Activated CD8-positive, alpha-beta memory T cell treated with anti-CD3 and anti-CD28 coated beads, Interleukin-2, amount 10 ng/mL, durations not matched to agents 7 days and 5 days (primary cell): ENCODE results near the gene WDR31. TPM values are rescaled to one million over a fixed set of nuclear protein-coding genes. Genes with fewer than 3 reads are reported as not detected.
A peak's percentile ranks its signal among the peaks of the same experiment; 100 is the strongest.

ENCODE experiments used
- ATAC-seq: fragments of 150-1000 bp; cut with Tn5 transposase; one replicate; pipeline ENCODE4 v1.10.0; 2021; ENCODE audit warnings: moderate library complexity
- CTCF ChIA-PET: fragments of 350-600 bp; sonication (Branson Sonifier 250); formaldehyde crosslinking; loops from one replicate; lab custom pipeline; 2021; ENCODE audit warnings: antibody characterized with exemption; lab: Charles Lee
- DNase-seq: peaks from one replicate; pipeline ENCODE4 v3.0.0-alpha.2; 2020
- H3K27ac Mint-ChIP-seq: one replicate; pipeline ENCODE4 v1.8.0; 2021; ENCODE audit warnings: mild to moderate bottlenecking, mixed read lengths
- H3K27me3 Mint-ChIP-seq: one replicate; pipeline ENCODE4 v1.8.0; 2021; ENCODE audit warnings: mixed read lengths
- H3K36me3 Mint-ChIP-seq: one replicate; pipeline ENCODE4 v1.8.0; 2021; ENCODE audit warnings: mild to moderate bottlenecking, mixed read lengths
- H3K4me1 Mint-ChIP-seq: one replicate; pipeline ENCODE4 v1.8.0; 2021; ENCODE audit warnings: mixed read lengths
- H3K4me3 Mint-ChIP-seq: one replicate; pipeline ENCODE4 v1.8.0; 2021; ENCODE audit warnings: mild to moderate bottlenecking, moderate library complexity, mixed read lengths
- H3K9me3 Mint-ChIP-seq: one replicate; pipeline ENCODE4 v1.8.0; 2022; ENCODE audit warnings: low read depth, mixed read lengths
- total RNA-seq, 2 experiments: library from RNA; stranded (reverse); gene quantifications; one replicate each; pipeline ENCODE4 v1.2.3, GENCODE V29; 2021

Gene WDR31
- total RNA-seq, 2 experiments from 2014 or later: 1.1 TPM

DNA sequence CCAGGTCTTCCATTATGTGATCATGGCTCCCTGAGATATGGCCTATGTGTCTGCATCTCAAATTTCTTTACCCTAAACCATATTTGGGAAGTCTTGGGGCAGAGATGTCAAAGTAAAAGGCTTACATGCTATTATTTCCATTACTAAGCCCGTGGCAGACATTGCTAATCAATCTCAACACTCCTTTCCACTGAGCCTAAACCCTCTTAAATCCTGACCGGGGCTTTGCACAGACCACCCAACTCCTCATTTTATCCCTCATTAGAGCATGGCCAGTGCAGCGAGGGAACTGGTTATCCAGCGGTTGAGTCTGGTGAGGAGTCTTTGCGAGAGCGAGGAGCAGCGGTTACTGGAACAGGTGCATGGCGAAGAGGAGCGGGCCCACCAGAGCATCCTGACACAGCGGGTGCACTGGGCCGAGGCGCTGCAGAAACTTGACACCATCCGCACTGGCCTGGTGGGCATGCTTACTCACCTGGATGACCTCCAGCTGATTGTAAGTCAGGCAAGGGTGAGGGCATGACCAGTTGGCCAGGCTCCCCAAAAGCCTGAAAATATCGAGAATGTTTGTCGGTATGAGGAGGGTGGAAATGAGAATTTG, 20.3 kb upstream of the WDR31 start:
- Mint-ChIP-seq H3K4me3 (no peak overlapping the region), H3K4me1 (no peaks in the 10 kb centered on the region), H3K36me3 (peaks cover 4% of the 10 kb centered on the region), H3K9me3 (no peaks in the 10 kb centered on the region), H3K27ac (no peak overlapping the region), H3K27me3 (peaks cover 2% of the 10 kb centered on the region)
- ATAC-seq (no peak), DNase-seq (no peak)
- CTCF ChIA-PET: no interaction called here

DNA sequence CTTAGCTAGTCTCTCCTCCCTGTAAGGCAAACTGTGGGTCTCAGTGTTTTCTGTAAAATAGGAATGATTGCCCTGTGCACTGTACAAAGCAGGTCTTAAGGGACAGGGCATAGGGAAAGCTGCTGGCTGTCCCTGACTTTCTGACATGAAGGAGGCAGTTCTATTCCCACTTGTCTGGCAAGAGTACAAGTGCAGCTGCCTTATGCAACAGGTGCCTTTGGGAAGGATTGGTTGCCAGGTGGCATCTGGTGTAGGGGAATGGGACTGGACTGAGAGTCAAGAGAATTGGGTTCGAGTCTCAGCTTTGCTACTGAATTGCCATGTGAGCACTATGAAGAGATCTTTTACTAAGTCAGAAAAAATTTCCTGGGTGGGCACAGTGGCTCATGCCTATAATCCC, 19.3 kb upstream of the WDR31 start:
- CTCF ChIA-PET: interaction anchor here (0.7 kb wide), 1 partner anchor 217 kb away, joined by 3 read pairs; no protein-coding TSS in a partner anchor
- Mint-ChIP-seq H3K9me3 (no peaks in the 10 kb centered on the region), H3K4me1 (no peaks in the 10 kb centered on the region), H3K36me3 (peaks cover 4% of the 10 kb centered on the region), H3K27me3 (peaks cover 2% of the 10 kb centered on the region), H3K27ac (no peak overlapping the region), H3K4me3 (no peak overlapping the region)
- DNase-seq: no peak
- no peak for ATAC-seq

DNA sequence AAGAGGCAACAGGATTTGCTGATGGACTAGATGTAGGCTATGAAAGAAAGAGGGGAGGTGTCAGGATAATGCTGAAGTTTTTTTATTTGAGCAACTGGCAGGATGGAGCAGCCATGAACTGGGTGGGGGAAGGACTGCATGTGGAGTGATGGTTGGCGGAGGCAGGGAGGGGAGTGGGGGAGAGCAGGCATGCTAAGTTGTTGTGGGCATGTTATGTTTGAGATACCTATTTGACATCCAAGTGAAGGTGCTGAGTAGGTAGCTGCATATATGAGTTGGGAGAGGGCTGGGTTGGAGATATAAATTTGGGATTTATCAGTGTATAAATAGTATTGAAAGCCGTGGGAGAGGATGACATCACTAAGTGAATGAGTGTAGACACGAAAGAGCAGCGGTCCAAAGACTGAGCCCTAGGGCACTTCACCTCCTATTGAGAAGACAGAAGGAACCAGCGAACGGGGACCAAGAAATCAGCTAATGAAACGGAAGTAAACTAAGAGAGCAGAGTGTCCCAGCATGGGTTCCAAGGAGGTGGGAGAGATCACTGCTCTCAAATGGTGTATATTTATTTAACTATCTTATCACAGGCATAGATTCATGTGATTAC, 16.7 kb upstream of the WDR31 start:
- H3K4me3 Mint-ChIP-seq: no peak overlapping the region
- DNase-seq (no peak), ATAC-seq (no peak)
- peaks cover 8% of the 10 kb centered on the region for H3K36me3 Mint-ChIP-seq
- no peak overlapping the region for H3K27ac Mint-ChIP-seq
- no peaks in the 10 kb centered on the region for H3K9me3 Mint-ChIP-seq
- CTCF ChIA-PET: no interaction called here
- peaks cover 7% of the 10 kb centered on the region for H3K4me1 Mint-ChIP-seq
- H3K27me3 Mint-ChIP-seq: peaks cover 4% of the 10 kb centered on the region

DNA sequence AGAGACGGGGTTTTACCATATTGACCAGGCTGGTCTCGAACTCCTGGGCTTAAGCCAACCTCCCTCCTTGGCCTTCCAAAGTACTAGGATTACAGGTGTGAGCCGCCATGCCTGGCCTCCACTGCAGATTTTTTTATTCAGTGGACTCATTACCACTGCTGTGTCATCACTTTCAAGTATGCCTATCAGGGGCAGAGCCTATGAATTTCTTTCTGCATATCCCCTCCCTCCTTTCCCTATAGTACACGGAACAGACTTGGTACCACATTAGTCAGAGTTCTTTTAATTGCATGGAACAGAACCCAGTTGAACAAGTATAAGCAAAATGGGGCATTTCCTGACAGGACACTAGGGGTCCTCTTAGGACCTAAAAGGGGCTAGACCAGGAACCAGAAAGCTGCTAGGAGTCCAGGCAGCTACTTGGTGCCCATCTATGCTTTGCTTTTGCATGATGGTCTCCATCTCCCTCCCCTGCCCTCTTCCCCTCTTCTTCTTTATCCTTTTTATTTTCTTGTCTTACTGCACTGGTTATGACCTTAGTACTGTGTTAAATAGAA, 15.0 kb upstream of the WDR31 start:
- Mint-ChIP-seq H3K36me3 (peaks cover 6% of the 10 kb centered on the region), H3K4me1 (peaks cover 21% of the 10 kb centered on the region), H3K27me3 (peaks cover 4% of the 10 kb centered on the region), H3K9me3 (no peaks in the 10 kb centered on the region), H3K4me3 (no peak overlapping the region), H3K27ac (no peak overlapping the region)
- CTCF ChIA-PET: interaction anchor here (0.7 to 1.3 kb wide), 4 partner anchors 9 to 303 kb away, joined by 3 to 4 read pairs (median 3); partner anchors contain the start of genes ALAD and WDR31
- no peak for DNase-seq
- ATAC-seq: no peak

DNA sequence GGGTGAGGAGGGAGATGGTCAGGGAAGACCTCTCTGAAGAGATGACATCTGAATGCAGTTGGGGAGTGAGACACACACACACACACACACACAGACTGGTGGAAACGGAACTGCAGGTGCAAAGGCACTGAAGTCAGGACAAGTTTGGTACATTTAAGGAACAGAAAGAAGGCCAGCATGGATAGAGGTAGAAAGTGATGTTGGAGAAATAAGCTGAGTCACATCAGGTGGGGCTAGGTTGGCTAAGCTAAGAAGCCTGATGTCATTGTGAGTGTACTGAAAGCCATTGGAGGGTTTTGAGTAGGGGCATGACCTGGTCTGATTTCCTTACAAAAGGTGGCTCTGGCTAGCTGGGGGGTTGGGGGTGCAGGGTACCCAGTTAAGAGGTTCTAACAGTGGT, 12.3 kb upstream of the WDR31 start:
- H3K4me1 Mint-ChIP-seq: peaks cover 36% of the 10 kb centered on the region
- CTCF ChIA-PET: interaction anchor here (1.2 to 2.0 kb wide), 2 partner anchors 24 to 55 kb away, joined by 5 to 6 read pairs; partner anchors contain the start of gene HDHD3
- DNase-seq (no peak), ATAC-seq (no peak)
- peaks cover 6% of the 10 kb centered on the region for H3K36me3 Mint-ChIP-seq
- no peaks in the 10 kb centered on the region for H3K9me3 Mint-ChIP-seq
- peaks cover 8% of the 10 kb centered on the region for H3K27me3 Mint-ChIP-seq
- H3K4me3 Mint-ChIP-seq: no peak overlapping the region
- no peak overlapping the region for H3K27ac Mint-ChIP-seq

DNA sequence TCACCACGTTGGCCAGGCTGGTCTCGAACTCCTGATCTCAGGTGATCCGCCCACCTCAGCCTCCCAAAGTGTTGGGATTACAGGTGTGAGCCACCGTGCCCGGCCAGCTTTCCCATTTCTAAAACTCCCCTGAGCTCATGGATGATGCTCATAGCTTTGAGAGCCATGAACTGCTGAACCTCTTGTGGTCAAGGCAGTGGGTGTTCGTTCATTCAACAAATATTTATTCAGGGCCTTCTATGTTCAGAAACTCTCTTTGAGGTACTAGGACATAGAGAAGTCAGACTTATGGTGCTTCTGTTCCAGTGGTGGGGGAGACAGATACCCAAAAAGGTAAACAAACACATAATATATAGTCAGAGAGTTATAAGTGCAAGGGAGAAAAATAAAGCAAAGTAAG, 11.9 kb upstream of the WDR31 start:
- H3K27ac Mint-ChIP-seq: no peak overlapping the region
- H3K4me1 Mint-ChIP-seq: peaks cover 40% of the 10 kb centered on the region
- no peaks in the 10 kb centered on the region for H3K9me3 Mint-ChIP-seq
- ATAC-seq: no peak
- CTCF ChIA-PET: interaction anchor here (1.2 to 4.6 kb wide), 4 partner anchors 13 to 56 kb away, joined by 4 to 39 read pairs (median 6); partner anchors contain the start of genes HDHD3 and WDR31
- peaks cover 8% of the 10 kb centered on the region for H3K27me3 Mint-ChIP-seq
- no peak for DNase-seq
- no peak overlapping the region for H3K4me3 Mint-ChIP-seq
- peaks cover 6% of the 10 kb centered on the region for H3K36me3 Mint-ChIP-seq

DNA sequence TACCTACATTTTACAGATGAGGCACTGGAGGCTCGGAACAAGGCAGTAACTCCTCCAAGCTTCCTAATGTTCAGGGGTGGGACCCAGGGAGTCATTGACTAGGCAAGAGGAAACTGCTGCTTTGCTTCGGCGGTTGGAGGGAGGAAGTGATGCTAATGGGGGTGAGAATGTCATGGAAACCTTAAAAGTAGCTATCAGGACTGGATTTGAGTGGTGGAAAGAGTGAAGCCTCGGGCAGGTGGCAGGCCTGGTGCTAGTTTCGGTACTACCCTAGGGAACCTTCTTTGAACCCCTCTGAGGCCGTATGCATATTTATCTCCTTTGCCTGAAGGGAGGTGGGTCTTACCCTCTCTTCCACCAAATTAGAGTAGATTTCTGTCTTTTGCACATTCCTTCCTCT, 10.9 kb upstream of the WDR31 start:
- Mint-ChIP-seq H3K27ac (peak overlapping the region; percentile 72), H3K9me3 (no peaks in the 10 kb centered on the region), H3K36me3 (peaks cover 5% of the 10 kb centered on the region), H3K4me1 (peaks cover 42% of the 10 kb centered on the region), H3K27me3 (peaks cover 6% of the 10 kb centered on the region), H3K4me3 (peak overlapping the region; percentile 78)
- CTCF ChIA-PET: interaction anchor here (0.7 to 4.6 kb wide), 13 partner anchors 11 to 238 kb away, joined by 3 to 39 read pairs (median 3); partner anchors contain the start of genes ALAD, CDC26, HDHD3 and PRPF4
- DNase-seq: peak; percentile 78
- peak; percentile 54 for ATAC-seq

DNA sequence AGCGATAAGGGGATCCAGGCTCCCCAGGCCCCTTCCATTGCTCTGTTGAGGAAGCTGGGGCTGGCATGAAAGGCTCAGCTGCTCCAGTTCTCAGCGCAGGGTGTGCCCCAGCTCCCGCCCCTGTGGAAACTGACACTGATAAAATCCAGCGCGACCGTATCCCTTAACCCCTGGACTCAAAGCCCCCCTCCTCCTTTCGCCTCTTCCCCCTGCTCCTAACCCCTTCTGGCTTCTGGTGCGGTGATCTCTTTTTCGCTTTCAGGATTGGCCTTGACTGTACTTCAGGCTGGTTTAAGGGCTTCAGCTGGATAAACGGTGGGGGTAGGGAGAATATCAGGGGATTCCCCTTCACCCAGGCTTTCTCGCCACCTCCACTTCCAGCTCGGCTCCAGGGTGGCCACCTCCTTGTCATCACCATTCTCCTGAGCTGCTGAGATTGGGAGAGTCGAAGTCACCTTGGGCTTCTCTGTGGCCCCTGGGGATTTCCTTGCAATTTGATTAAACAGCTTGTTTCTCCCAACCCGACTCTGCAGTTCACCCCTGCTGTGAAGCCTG, 10.1 kb upstream of the WDR31 start:
- Mint-ChIP-seq H3K9me3 (no peaks in the 10 kb centered on the region), H3K4me3 (peak overlapping the region; percentile 78), H3K27me3 (peaks cover 6% of the 10 kb centered on the region), H3K27ac (peak overlapping the region; percentile 72), H3K36me3 (peaks cover 4% of the 10 kb centered on the region), H3K4me1 (peaks cover 47% of the 10 kb centered on the region)
- DNase-seq (peak; percentile 48), ATAC-seq (peak; percentile 7)
- CTCF ChIA-PET: interaction anchor here (0.7 to 4.6 kb wide), 14 partner anchors 11 to 238 kb away, joined by 3 to 39 read pairs (median 3); partner anchors contain the start of genes ALAD, CDC26, HDHD3 and PRPF4

DNA sequence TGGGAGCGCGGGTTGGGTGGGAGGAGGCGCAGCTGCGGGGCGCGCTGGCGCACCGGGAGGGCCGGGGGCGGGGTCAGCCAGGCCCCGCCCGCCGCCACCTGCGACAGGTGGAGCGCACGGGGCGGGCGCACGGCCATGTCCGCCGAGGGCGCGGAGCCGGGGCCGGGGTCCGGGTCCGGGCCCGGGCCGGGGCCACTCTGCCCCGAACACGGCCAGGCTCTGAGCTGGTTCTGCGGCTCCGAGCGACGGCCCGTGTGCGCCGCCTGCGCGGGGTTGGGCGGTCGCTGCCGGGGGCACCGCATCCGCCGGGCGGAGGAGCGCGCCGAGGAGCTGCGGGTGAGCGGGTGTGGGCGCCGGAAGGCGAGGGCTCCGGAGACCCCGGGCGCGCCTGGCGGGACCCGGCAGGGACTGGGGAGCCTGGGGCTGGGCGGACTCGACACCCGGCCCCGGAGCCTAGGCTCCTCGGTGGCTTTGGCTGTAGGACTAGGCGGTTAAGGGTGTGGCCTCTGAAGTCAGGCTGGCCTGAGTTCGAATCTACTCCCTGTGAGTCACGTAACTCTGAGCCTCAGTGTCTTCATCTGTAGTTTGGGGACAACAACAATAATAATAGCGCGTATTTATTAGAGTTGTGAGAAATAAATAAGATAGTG, 9.5 kb upstream of the WDR31 start, which contains the start of gene BSPRY:
Gene BSPRY (plus strand): TSS at position 97 of the 650 bp plus-strand sequence. CDS start 39 bp downstream, at position 136.
- Mint-ChIP-seq H3K4me3 (peak within 1 kb of the TSS; percentile 78), H3K27me3 (peaks cover 6% of the 10 kb centered on the region), H3K4me1 (peaks cover 52% of the 10 kb centered on the region), H3K27ac (peak within 1 kb of the TSS; percentile 72), H3K36me3 (peaks cover 4% of the 10 kb centered on the region), H3K9me3 (no peaks in the 10 kb centered on the region)
- ATAC-seq (peak; percentile 68), DNase-seq (peak; percentile 62)
- CTCF ChIA-PET: interaction anchor here (0.7 to 4.6 kb wide), 6 partner anchors 10 to 194 kb away, joined by 3 to 39 read pairs (median 4); partner anchors contain the start of genes ALAD, CDC26, HDHD3 and WDR31

DNA sequence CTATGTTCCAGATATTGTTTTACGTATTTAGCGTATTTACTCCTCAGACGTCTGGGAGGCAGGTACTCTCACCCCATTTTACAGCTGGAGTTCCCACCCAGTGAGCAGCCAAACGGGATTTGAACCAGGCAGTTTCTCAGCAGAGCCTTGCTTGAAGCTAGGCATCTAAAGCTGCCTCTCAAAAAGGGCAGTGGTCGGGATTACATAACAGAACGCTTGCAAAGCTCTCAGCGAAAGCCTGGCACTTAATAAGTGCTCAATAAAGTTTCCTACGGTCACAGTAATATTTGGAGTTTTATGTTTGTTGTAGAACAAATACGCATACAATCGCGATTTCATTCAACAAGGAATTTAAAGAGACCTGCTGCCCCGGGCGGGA, 9.0 kb upstream of the WDR31 start:
- ATAC-seq: no peak
- Mint-ChIP-seq H3K36me3 (peaks cover 4% of the 10 kb centered on the region), H3K27me3 (peaks cover 6% of the 10 kb centered on the region), H3K9me3 (no peaks in the 10 kb centered on the region), H3K27ac (peak overlapping the region; percentile 53), H3K4me3 (peak overlapping the region; percentile 75), H3K4me1 (peaks cover 53% of the 10 kb centered on the region)
- CTCF ChIA-PET: interaction anchor here (0.7 to 4.6 kb wide), 5 partner anchors 10 to 194 kb away, joined by 3 to 39 read pairs (median 6); partner anchors contain the start of genes ALAD, CDC26, HDHD3 and WDR31
- DNase-seq: peak; percentile 39

DNA sequence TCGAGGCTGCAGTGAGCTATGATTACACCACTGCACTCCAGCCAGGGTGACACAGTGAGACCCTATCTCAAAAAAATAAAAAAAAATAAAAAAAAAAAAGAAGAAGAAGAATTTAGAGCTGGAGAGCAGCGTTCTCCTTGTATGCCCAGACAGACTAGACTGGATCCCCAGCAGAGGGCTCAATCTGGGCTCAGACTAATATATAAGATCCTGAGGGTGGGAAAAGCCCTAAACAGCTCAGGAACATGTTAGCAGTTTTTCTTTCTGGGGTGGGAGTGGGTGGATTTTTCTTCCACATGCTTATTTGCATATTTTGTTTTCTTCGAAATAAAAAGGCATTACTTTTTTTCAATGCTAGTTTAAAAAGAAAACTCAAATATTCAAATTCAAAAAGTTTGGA, 8.4 kb upstream of the WDR31 start:
- H3K4me3 Mint-ChIP-seq: no peak overlapping the region
- H3K27me3 Mint-ChIP-seq: peaks cover 6% of the 10 kb centered on the region
- H3K9me3 Mint-ChIP-seq: no peaks in the 10 kb centered on the region
- DNase-seq (peak; percentile 3), ATAC-seq (no peak)
- H3K36me3 Mint-ChIP-seq: peaks cover 4% of the 10 kb centered on the region
- peaks cover 58% of the 10 kb centered on the region for H3K4me1 Mint-ChIP-seq
- CTCF ChIA-PET: interaction anchor here (0.6 to 4.6 kb wide), 8 partner anchors 9 to 243 kb away, joined by 3 to 39 read pairs (median 4); partner anchors contain the start of genes ALAD, C9orf43, POLE3 and WDR31
- no peak overlapping the region for H3K27ac Mint-ChIP-seq

DNA sequence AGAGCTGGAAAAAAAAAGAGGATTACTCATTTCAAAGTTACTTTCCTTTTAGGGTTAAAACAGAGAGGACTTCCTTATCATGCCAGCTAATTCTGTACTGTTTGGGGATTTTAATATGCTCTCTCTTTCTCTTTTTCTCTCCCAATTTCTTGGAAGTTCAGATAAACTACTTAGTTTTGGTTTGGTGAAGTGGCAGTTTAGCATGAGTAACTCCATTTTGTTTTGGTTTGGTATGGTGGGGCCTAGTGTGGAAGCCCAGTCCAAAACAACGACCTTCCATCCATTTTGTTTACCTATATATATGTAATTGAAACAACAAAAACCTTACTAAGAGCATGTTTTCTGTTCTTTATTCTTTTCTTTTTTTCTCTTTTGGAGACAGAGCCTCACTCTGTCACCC, 5.6 kb upstream of the WDR31 start:
- peaks cover 3% of the 10 kb centered on the region for H3K27me3 Mint-ChIP-seq
- no peak overlapping the region for H3K27ac Mint-ChIP-seq

More for the DNA sequence above, 5.6 kb upstream of the WDR31 start:
- Mint-ChIP-seq H3K36me3 (no peaks in the 10 kb centered on the region), H3K9me3 (no peaks in the 10 kb centered on the region), H3K4me3 (no peak overlapping the region), H3K4me1 (peaks cover 62% of the 10 kb centered on the region)
- CTCF ChIA-PET: interaction anchor here (1.4 to 1.6 kb wide), 2 partner anchors 10 to 55 kb away, joined by 4 to 6 read pairs; partner anchors contain the start of gene ALAD
- ATAC-seq: no peak
- DNase-seq: peak; percentile 25
